ENCODE results near the gene CRIP2. TPM values are rescaled to one million over a fixed set of nuclear protein-coding genes. Genes with fewer than 3 reads are reported as not detected.

CRIP2 gene
- total and polyA plus RNA-seq, 2 of the 4 experiments (the other 2 are of a cell fraction): 18.1 to 123 TPM

GRCh38 chr14:105442834-105443233 is 31.8 kb upstream of the CRIP2 start:
- no peak overlapping the region for H2BK15ac ChIP-seq (ENCODE audit: low read depth, low read length)
- H3K4ac ChIP-seq (ENCODE audit: low read depth, low read length): no peak overlapping the region
- no peak overlapping the region for H3K14ac ChIP-seq (replicated peaks; ENCODE audit: low read depth, low read length)
- H2BK120ac ChIP-seq (ENCODE audit: low read depth, low read length): no peak overlapping the region
- H3K27me3 ChIP-seq (ENCODE audit: control insufficient read depth, insufficient read depth, low read length): no peaks in the 10 kb centered on the region
- H4K8ac ChIP-seq (ENCODE audit: low read depth in 2 of 2, low read length in 2 of 2): no peak overlapping the region
- ChIA-PET CTCF (no interaction called here), POLR2A (ENCODE audit: unreplicated experiment) (no interaction called here)
- no peak overlapping the region for H3K4me3 ChIP-seq (ENCODE audit: insufficient read depth, low read depth, low read length)
- peaks cover 6 to 54% of the 10 kb centered on the region in 2 experiments for H3K79me1 ChIP-seq (ENCODE audit: low read depth in 1 of 2, low read length in 2 of 2)
- peaks cover 49% of the 10 kb centered on the region for H4K20me1 ChIP-seq (ENCODE audit: insufficient read depth, low read length)
- intact Hi-C loops (cut with micrococcal nuclease): no loop called here
- no peak overlapping the region for H3K4me2 ChIP-seq (ENCODE audit: low read depth, low read length)
- H4K5ac ChIP-seq (ENCODE audit: low read depth, low read length): no peak overlapping the region
- no peak overlapping the region for H4K91ac ChIP-seq (ENCODE audit: insufficient read depth, low read depth, low read length)
- no peak overlapping the region for H2AFZ ChIP-seq (replicated peaks; ENCODE audit: low read length, poor library complexity)
- peaks cover 24% of the 10 kb centered on the region for H3K36me3 ChIP-seq (ENCODE audit: control insufficient read depth, insufficient read depth, low read length)
- BruUV-seq (replicated peaks): no TSS peak
- H2BK5ac ChIP-seq (ENCODE audit: low read depth, low read length, poor library complexity, severe bottlenecking): no peak overlapping the region
- H3K27ac ChIP-seq (ENCODE audit: insufficient read depth, low read length): no peak overlapping the region
- in situ Hi-C loops (cut with MboI; ENCODE audit: low sequenced_read_pairs): no loop called here
- no peak overlapping the region for H2AK9ac ChIP-seq (replicated peaks; ENCODE audit: low read depth, low read length, poor library complexity)
- H3K9me1 ChIP-seq (ENCODE audit: insufficient read depth, low read length): no peaks in the 10 kb centered on the region
- no peak for TF ChIP-seq CEBPB (IDR thresholded peaks at IDR 0.05; ENCODE audit: low read depth, low read length)
- no peak for TF ChIP-seq RFX5 (IDR thresholded peaks at IDR 0.05; ENCODE audit: low read depth, low read length)
- no peak for TF ChIP-seq CHD1 (IDR thresholded peaks at IDR 0.05; ENCODE audit: low read depth, low read length)
- no peak for TF ChIP-seq ELK1 (IDR thresholded peaks at IDR 0.05; ENCODE audit: borderline replicate concordance, low read depth, low read length)
- TF ChIP-seq SMC3 (IDR thresholded peaks at IDR 0.05; ENCODE audit: low read depth, low read length): no peak
- TF ChIP-seq FOS (IDR thresholded peaks at IDR 0.05; ENCODE audit: low read depth, low read length): no peak
- TF ChIP-seq NFE2L2 (IDR thresholded peaks at IDR 0.05; ENCODE audit: low read depth, low read length): no peak
- no peak for TF ChIP-seq MXI1 (IDR thresholded peaks at IDR 0.05; ENCODE audit: borderline replicate concordance, low read depth, low read length)
- no peak for TF ChIP-seq CTCF (conservative IDR thresholded peaks at IDR 0.05; ENCODE audit: low read depth, low read length)
- TF ChIP-seq POLR2A (IDR thresholded peaks at IDR 0.05; ENCODE audit: low read depth, low read length): no peak
- no peak for TF ChIP-seq USF2 (IDR thresholded peaks at IDR 0.05; ENCODE audit: low read depth, low read length)
- no peak for TF ChIP-seq BHLHE40 (IDR thresholded peaks at IDR 0.05; ENCODE audit: low read depth, low read length)
- TF ChIP-seq RCOR1 (IDR thresholded peaks at IDR 0.05; ENCODE audit: insufficient replicate concordance, low read length): no peak
- no peak for TF ChIP-seq MAZ (IDR thresholded peaks at IDR 0.05; ENCODE audit: borderline replicate concordance, low read depth, low read length)
- no peak for TF ChIP-seq RAD21 (IDR thresholded peaks at IDR 0.05; ENCODE audit: low read length)
- no peak for TF ChIP-seq MAFK (IDR thresholded peaks at IDR 0.05; ENCODE audit: low read depth, low read length)
- no peak overlapping the region for H3K56ac ChIP-seq (ENCODE audit: extremely low read depth, insufficient read depth, low read length)
- dilution Hi-C loops (cut with HindIII; ENCODE audit: low sequenced_read_pairs, unreplicated experiment): no loop called here
- H3K23ac ChIP-seq (ENCODE audit: low read depth, low read length): no peak overlapping the region
- H3K9ac ChIP-seq (ENCODE audit: low read depth, low read length): no peak overlapping the region
- H3K18ac ChIP-seq (ENCODE audit: low read depth, low read length): no peak overlapping the region
- DNase-seq: no peak
- H3K9me3 ChIP-seq (ENCODE audit: control insufficient read depth, insufficient read depth, low read length): no peaks in the 10 kb centered on the region
- H2BK20ac ChIP-seq (ENCODE audit: low read depth, low read length): no peak overlapping the region
- no peak overlapping the region for H2AK5ac ChIP-seq (ENCODE audit: low read depth, low read length)
- WGBS, 2 experiments (ENCODE audit: extremely low coverage in 2 of 2, insufficient read length in 1 of 2): 96% methylated on average over 10 of the region's 12 CpGs; no CpG with 5 or more reads in 1 of the 2 experiments
- ATAC-seq (ENCODE audit: low read depth): no peak
- no peaks in the 10 kb centered on the region for H3K4me1 ChIP-seq (ENCODE audit: control insufficient read depth, insufficient read depth, low read length)
